Spleen (tissue), 11 donors: ENCODE measurements around the gene S100A14. TPM values are rescaled to one million over a fixed set of nuclear protein-coding genes. Genes with fewer than 3 reads are reported as not detected.
"Not testable (repeated sequence)": the region's sequence is repeated elsewhere in the genome, so short reads cannot be mapped to it uniquely, and the experiment has no call there.

ENCODE experiments used
- DNase-seq: peaks from one replicate; pipeline ENCODE4 v3.0.0-alpha.2; 2020
- H3K27ac ChIP-seq, 8 donors: fragments of 200-600 bp; sonication (generic) in 7 of 8; 1 replicate in 4 of 8; 2 replicates in 4 of 8; pipeline versions ENCODE4 v1.5.0 to v1.8.0; 2016 to 2021; ENCODE audit warnings: inconsistent platforms in 4 of 8, mild to moderate bottlenecking in 4 of 8, moderate library complexity in 1 of 8
- H3K27me3 ChIP-seq, 7 donors: fragments of 200-600 bp; sonication (generic) in 6 of 7; replicated peaks in 1 of 7; 1 replicate in 4 of 7; 2 replicates in 3 of 7; pipeline versions ENCODE4 v1.5.0 to v1.8.0; 2016 to 2021; ENCODE audit warnings: inconsistent platforms in 3 of 7, mild to moderate bottlenecking in 1 of 7
- H3K36me3 ChIP-seq, 6 donors: fragments of 200-600 bp; sonication (generic) in 5 of 6; 1 replicate in 4 of 6; 2 replicates in 2 of 6; pipeline versions ENCODE4 v1.5.0 to v1.8.0; 2016 to 2021; ENCODE audit warnings: inconsistent platforms in 2 of 6
- H3K4me1 ChIP-seq, 6 donors: fragments of 200-600 bp; sonication (generic) in 5 of 6; 1 replicate in 3 of 6; 2 replicates in 3 of 6; pipeline versions ENCODE4 v1.5.0 to v1.8.0; 2016 to 2021; ENCODE audit warnings: inconsistent platforms in 3 of 6
- H3K4me3 ChIP-seq, 8 donors: fragments of 200-600 bp; sonication (generic) in 7 of 8; 1 replicate in 4 of 8; 2 replicates in 4 of 8; pipeline versions ENCODE4 v1.5.0 to v1.8.0; 2016 to 2021; ENCODE audit warnings: inconsistent platforms in 4 of 8, mild to moderate bottlenecking in 4 of 8, moderate library complexity in 2 of 8
- H3K9me3 ChIP-seq, 8 donors: fragments of 200-600 bp; sonication (generic) in 7 of 8; 1 replicate in 4 of 8; 2 replicates in 4 of 8; pipeline versions ENCODE4 v1.5.0 to v1.8.0; 2016 to 2021; ENCODE audit warnings: inconsistent platforms in 4 of 8
- POLR2A ChIP-seq, 3 donors: fragments of 450-650 bp; IDR thresholded peaks; one replicate each; pipeline ENCODE4 v1.5.1; 2017; ENCODE audit warnings: antibody characterized with exemption in 3 of 3, mild to moderate bottlenecking in 1 of 3
- POLR2AphosphoS5 ChIP-seq, 3 donors: sonication (generic); formaldehyde crosslinking; IDR thresholded peaks; one replicate each; pipeline ENCODE4 v1.5.1; 2017; ENCODE audit warnings: antibody characterized with exemption in 3 of 3
- WGBS, 5 donors: extraction: QIAGEN DNeasy Blood & Tissue Kit in 3 of 5; methylation state at CpG; one replicate each; pipeline versions ENCODE4 v1.1.5 to v1.1.7; 2013 to 2018; 5-methylcytosine and 5-hydroxymethylcytosine counted together
- intact Hi-C: fragments of 100-400 bp; cut with DNase I; formaldehyde crosslinking; loops from one replicate; pipeline ENCODE4 v1.15.0; 2023; ENCODE audit warnings: low total_unique reads
- polyA plus RNA-seq, 3 donors: library from polyadenylated mRNA; stranded (reverse); fragments of 200-250 nt; gene quantifications; one replicate each; pipeline ENCODE4 v1.2.1, GENCODE V29; 2013
- total RNA-seq, 7 donors: library from RNA; depleted of rRNA in 3 of 7; stranded (reverse); fragments of >200 nt in 3 of 7; fragmentation: NEBNext Ultra II Directional in 4 of 7; extraction: Animal tissue kit (Norgen Biotek cat#: 25700) in 4 of 7; gene quantifications; one replicate each; pipeline versions ENCODE4 v1.1.0 to v1.2.1, GENCODE V29; 2016 to 2021
- TF ChIP-seq, protein P1 (sequence below), 11 experiments: fragments of 200-600 bp in 7 of 11; fragments of 450-650 bp in 4 of 11; sonication (generic) in 4 of 11; IDR thresholded peaks in 8 of 11; conservative IDR thresholded peaks in 3 of 11; 1 replicate in 7 of 11; 2 replicates in 4 of 11; pipeline versions ENCODE4 v1.4.0 to v1.8.0; 2016 to 2021; ENCODE audit warnings: antibody characterized with exemption in 11 of 11, inconsistent platforms in 4 of 11, mild to moderate bottlenecking in 1 of 11
- donor health status: healthy with polysubstance abuse.
- donor health status: DM: no; HTN: no; CAD: no; lungs with moderate emphysema.
- donor health status: DM: no; HTN: no; CAD: no.
- donor health status: Bipolar disorder and iron deficiency.
- donor health status: healthy.
- donor health status: DM: no; HTN: no; CAD: no.
- donor health status: DM: yes; HTN: yes; CAD: no.

The S100A14 gene
- total and polyA plus RNA-seq, 10 donors, result 0.28 to 3.0 (median 1.0) TPM; not detected in 3

- intact Hi-C loops, result no loop called here
- H3K4me1 ChIP-seq, result peaks cover 0 to 24% (median 13%) of the 10 kb centered on the region in 6 donors
- no peaks in the 10 kb centered on the region for H3K27me3 ChIP-seq
- H3K27ac ChIP-seq, result peak overlapping the region in 7 of 8 donors; percentile 9 to 65 (median 39)
- WGBS, 5 donors, result 44 to 76% (median 53%) methylated on average over 5 of the region's 5 CpGs
- H3K9me3 ChIP-seq, result no peaks in the 10 kb centered on the region
- TF ChIP-seq POLR2AphosphoS5 (IDR thresholded peaks at IDR 0.05), result no peak
- TF ChIP-seq, protein P1, sequence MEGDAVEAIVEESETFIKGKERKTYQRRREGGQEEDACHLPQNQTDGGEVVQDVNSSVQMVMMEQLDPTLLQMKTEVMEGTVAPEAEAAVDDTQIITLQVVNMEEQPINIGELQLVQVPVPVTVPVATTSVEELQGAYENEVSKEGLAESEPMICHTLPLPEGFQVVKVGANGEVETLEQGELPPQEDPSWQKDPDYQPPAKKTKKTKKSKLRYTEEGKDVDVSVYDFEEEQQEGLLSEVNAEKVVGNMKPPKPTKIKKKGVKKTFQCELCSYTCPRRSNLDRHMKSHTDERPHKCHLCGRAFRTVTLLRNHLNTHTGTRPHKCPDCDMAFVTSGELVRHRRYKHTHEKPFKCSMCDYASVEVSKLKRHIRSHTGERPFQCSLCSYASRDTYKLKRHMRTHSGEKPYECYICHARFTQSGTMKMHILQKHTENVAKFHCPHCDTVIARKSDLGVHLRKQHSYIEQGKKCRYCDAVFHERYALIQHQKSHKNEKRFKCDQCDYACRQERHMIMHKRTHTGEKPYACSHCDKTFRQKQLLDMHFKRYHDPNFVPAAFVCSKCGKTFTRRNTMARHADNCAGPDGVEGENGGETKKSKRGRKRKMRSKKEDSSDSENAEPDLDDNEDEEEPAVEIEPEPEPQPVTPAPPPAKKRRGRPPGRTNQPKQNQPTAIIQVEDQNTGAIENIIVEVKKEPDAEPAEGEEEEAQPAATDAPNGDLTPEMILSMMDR (IDR thresholded peaks at IDR 0.05 in 8 of 11, conservative IDR thresholded peaks at IDR 0.05 in 3 of 11), result no peak
- H3K4me3 ChIP-seq, result no peak overlapping the region
- DNase-seq, result peak; percentile 50
- H3K36me3 ChIP-seq, result no peaks in the 10 kb centered on the region
Observed at GRCh38 chr1:153587314-153587713, 28.8 kb downstream of the S100A14 start.

DNA sequence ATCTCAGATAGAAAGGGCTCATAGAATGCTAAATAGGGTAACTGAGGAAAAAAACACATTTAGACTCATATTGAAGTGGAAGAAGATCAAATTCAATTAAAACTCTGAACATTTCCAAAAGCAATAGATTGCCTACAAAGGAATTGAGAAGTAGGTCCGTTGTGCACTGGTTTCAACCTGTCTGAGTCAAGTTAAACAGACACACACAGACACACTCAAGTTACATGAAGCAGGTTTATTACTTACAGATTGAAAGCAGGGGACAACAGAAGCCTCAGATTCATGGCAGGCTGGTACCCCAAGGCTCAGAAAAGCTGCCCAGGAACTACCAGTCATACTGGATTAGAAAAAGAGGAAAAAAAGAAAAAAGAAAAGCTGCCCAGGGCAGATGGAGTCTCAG lies 29.8 kb downstream of the S100A14 start:
- WGBS, 5 donors, result 44 to 64% (median 57%) methylated on average over 1 of the region's 1 CpG
- Histone ChIP-seq H3K9me3 (no peaks in the 10 kb centered on the region), H3K27me3 (no peaks in the 10 kb centered on the region), H3K4me3 (no peak overlapping the region), H3K27ac (peak overlapping the region in 5 of 8 donors; percentile 29 to 65 (median 52)), H3K4me1 (peaks cover 0 to 24% (median 13%) of the 10 kb centered on the region in 6 donors), H3K36me3 (no peaks in the 10 kb centered on the region)
- intact Hi-C loops, result no loop called here
- TF ChIP-seq POLR2AphosphoS5 (IDR thresholded peaks at IDR 0.05) (no peak), POLR2A (IDR thresholded peaks at IDR 0.05) (no peak)
- TF ChIP-seq, protein P1 (IDR thresholded peaks at IDR 0.05 in 8 of 11, conservative IDR thresholded peaks at IDR 0.05 in 3 of 11), result no peak
- no peak for DNase-seq

GRCh38 chr1:153585006-153585405 lies 31.1 kb downstream of the S100A14 start:
- intact Hi-C loops, result no loop called here
- Histone ChIP-seq H3K27ac (peak overlapping the region in 2 of 8 donors; percentile 9 to 39), H3K9me3 (no peaks in the 10 kb centered on the region), H3K4me3 (no peak overlapping the region), H3K27me3 (no peaks in the 10 kb centered on the region), H3K4me1 (peaks cover 0 to 24% (median 13%) of the 10 kb centered on the region in 6 donors), H3K36me3 (no peaks in the 10 kb centered on the region)
- TF ChIP-seq POLR2A (IDR thresholded peaks at IDR 0.05), result no peak
- no peak for TF ChIP-seq POLR2AphosphoS5 (IDR thresholded peaks at IDR 0.05)
- TF ChIP-seq, protein P1 (IDR thresholded peaks at IDR 0.05 in 8 of 11, conservative IDR thresholded peaks at IDR 0.05 in 3 of 11), result no peak
- WGBS, 5 donors, result 43 to 65% (median 54%) methylated on average over 1 of the region's 1 CpG
- no peak for DNase-seq

DNA sequence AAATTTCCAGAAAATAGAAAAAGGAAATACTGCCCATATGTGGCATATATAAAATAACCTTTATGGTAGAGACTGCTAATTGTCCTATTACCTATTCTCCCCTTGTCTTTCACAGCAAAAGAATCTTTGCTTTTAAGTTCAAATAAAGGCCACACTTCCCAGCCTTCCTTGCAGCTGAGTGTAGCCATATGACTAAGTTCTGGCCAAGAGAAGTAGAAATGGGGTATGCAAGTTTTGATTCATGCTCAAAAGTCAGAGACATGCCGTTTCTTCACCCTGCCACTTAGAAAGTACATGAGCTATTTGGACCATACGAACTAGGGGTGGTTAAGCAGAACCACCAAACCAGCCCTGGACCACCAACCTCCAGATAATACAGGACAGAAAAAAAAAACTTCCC lies 32.1 kb downstream of the S100A14 start:
- H3K27ac ChIP-seq, result peak overlapping the region in 1 of 8 donors; percentile 13
- TF ChIP-seq POLR2AphosphoS5 (IDR thresholded peaks at IDR 0.05), result no peak
- TF ChIP-seq, protein P1 (IDR thresholded peaks at IDR 0.05 in 8 of 11, conservative IDR thresholded peaks at IDR 0.05 in 3 of 11), result no peak
- no peak for TF ChIP-seq POLR2A (IDR thresholded peaks at IDR 0.05)
- H3K4me1 ChIP-seq, result peaks cover 0 to 24% (median 13%) of the 10 kb centered on the region in 6 donors
- H3K36me3 ChIP-seq, result no peaks in the 10 kb centered on the region
- DNase-seq, result no peak
- no peak overlapping the region for H3K4me3 ChIP-seq
- no peaks in the 10 kb centered on the region for H3K27me3 ChIP-seq
- WGBS, 5 donors, result 74 to 80% (median 78%) methylated on average over 2 of the region's 2 CpGs
- H3K9me3 ChIP-seq, result no peaks in the 10 kb centered on the region
- intact Hi-C loops, result no loop called here

GRCh38 chr1:153583514-153583913 lies 32.6 kb downstream of the S100A14 start:
- H3K36me3 ChIP-seq, H3K27me3 ChIP-seq, H3K4me3 ChIP-seq, DNase-seq, H3K9me3 ChIP-seq, intact Hi-C loops, H3K27ac ChIP-seq: not testable (repeated sequence)
- 64 to 87% (median 69%) methylated on average over 2 to 3 of the region's 3 CpGs for WGBS, 5 donors
- peaks cover 0 to 24% (median 13%) of the 10 kb centered on the region in 6 donors for H3K4me1 ChIP-seq

DNA sequence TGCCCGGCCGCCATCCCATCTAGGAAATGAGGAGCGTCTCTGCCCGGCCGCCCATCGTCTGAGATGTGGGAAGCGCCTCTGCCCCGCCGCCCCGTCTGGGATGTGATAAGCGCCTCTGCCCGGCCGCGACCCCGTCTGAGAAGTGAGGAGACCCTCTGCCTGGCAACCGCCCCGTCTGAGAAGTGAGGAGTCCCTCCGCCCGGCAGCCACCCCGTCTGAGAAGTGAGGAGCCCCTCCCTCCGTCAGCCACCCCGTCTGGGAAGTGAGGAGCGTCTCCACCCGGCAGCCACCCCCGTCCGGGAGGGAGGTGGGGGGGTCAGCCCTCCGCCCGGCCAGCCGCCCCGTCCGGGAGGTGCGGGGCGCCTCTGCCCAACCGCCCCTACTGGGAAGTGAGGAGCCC lies 33.3 kb downstream of the S100A14 start:
- peak; percentile 58 for DNase-seq
- H3K9me3 ChIP-seq, intact Hi-C loops, H3K27ac ChIP-seq, H3K27me3 ChIP-seq, H3K36me3 ChIP-seq, H3K4me3 ChIP-seq: not testable (repeated sequence)
- peaks cover 0 to 26% (median 9%) of the 10 kb centered on the region in 6 donors for H3K4me1 ChIP-seq
- WGBS, 5 donors, result 91 to 98% (median 94%) methylated on average over 19 to 34 of the region's 34 CpGs
